Stimulated activated CD8-positive, alpha-beta memory T cell treated with anti-CD3 and anti-CD28 coated beads, Interleukin-7, amount 100 ng/mL, for 1 hour (primary cell): ENCODE data around the gene LPAR6.

ENCODE experiments used
- DNase-seq, 2 donors: peaks; one replicate each; pipeline ENCODE4 v3.0.0-alpha.2; 2020; ENCODE audit warnings: low read depth in 2 of 2

The LPAR6 gene

DNA sequence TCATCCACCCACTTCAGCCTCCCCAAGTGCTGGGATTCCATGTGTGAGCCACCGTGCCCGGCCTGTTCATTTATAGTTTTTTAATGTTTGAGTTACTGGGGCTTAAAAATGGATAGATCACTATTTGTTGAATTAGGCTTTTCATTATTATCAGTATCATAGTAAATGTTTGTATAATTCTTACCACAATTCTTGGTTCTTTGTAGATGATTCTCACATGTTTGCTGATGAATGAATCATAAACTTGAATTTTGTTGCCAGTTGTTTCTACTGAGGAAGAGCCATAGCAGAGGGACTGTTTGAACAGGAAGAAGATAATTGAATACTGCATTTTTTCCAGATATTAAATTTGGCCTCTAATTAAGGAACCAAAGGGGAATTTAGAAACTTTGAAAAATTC is 2.6 kb upstream of the LPAR6 start:
- no peak for DNase-seq

DNA sequence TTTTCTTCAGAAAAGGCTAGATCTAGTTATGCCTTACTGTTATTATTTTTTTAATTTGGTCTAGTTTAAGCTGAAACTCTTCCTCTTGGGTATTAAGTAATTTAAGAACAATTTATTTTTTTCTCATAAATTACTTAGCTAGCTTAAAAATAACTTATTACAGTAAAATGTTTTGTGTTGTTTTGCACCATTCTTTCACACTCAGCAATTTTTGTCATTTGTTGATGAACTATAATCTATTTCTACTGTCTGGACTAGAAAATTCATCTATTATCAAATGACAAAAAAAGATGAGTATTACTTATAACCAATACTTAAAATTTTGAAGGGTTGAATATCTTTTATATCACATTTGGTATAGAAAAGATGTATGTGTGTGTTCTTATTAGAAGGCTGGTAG is 1.6 kb upstream of the LPAR6 start:
- no peak for DNase-seq

DNA sequence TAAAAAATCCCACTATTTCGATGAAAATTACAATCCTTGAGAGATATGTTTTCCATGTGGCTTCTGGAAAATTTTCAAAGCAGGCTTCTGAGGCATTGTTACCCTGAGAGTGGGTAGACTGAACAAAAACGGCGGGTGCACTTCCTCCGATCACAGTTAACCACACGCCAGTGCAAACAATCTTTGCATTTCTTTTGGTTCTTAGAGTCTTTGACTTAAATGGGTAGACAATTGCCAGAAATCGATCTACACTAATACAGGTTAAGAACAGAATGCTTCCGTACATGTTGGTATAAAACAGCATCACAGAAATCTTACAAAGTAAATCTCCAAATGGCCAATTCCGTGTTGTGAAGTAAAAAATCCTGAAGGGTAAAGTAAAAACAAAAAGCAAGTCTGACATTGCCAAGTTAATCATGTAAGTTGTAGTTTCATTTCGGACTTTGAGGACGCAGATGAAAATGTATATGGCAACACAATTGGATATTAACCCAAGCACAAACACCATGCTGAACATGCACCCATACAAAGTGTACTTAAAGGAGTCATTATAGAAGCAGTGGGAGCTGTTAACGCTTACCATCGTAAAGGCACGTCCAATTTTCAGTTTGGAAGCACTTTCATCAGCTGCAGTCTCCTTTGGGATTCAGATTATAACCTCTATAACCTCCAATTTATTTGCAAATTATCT is 927 bp downstream of the LPAR6 start:
- no peak for DNase-seq

DNA sequence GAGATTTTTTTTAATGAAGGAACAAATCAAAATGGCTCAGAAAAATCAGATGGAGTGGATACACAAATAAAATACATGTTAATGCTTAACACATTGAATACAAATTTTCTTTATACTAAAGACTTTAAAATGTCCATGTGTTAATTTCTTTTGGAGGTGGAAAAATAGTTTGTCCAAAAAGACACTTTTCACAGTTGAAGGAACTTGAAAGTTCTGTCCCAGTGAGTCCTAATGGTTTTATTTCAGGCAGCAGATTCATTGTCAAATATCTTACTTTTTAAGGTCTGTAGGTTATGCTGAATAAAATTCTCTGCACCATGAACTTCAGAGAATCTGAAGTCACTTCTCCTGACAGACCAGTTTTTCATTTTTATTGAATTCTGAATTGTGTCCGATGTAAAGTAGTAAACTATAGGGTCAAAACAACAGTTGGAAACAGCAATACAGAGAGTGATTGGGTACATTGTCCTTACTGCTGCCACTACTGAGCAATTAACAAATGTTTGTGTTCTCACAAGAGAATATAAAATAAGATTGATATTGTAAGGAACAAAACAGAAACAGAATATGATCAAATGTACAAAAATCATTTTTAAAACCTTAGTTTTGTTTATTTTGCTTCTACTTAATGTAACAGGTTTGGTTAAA is 1.6 kb downstream of the LPAR6 start:
- no peak for DNase-seq

DNA sequence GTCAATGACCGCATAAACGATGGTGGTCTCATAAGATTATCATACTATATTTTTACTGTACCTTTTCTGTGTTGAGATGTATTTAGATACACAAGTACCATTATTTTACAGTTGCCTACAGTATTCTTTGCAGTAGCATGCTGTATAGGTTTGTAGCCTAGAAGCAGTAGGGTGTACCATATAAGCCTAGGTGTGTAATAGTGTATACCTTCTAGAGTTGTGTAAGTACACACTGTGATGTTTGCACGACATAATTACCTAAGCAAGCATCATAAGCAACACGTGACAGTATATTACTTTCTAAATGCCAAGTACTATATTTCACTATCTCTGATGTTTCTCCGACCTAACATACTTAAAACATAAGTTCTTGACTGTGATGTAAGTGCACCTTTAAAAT is 2.7 kb downstream of the LPAR6 start:
- DNase-seq: no peak

GRCh38 chr13:48405875-48406274 is 7.0 kb downstream of the LPAR6 start:
- DNase-seq: no peak

DNA sequence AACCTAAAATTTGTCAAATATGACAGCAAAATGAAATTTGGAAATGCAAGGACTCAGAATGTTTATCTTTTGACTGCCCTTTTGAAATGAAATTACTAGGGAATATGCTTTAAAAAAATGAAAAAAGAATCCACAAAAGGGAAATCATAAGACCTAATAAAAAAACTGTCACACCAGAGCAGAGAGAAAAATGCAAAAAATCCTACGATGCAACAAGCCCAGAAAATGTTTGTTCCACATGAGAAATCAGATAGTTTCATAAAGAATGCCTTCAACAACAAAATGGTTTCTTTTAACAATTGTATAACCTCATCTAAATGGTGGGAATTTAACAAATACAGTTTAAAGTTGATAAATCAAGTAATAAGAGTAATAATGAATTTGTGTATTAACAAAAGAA is 8.0 kb downstream of the LPAR6 start:
- DNase-seq: no peak

DNA sequence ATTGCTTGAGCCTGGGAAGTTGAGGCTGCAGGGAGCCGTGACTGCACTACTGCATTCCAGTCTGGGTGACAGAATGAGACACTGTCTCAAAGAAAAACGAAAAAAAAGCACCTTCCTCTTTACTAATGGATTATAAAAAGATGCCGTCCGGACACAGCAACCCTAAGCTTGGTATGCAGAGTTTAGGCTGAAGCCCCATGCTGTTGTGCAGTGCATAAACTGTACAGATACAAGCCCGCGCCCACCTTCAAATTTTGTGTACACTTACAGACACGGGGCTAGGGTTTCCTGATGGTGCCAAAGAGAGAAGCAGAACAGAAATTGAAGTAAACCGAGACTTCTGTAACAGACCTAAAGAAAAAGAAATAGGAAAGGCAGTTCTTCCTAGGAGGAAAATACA is 9.0 kb downstream of the LPAR6 start:
- no peak for DNase-seq

- no peak for DNase-seq
These were observed 9.7 kb downstream of the LPAR6 start for GRCh38 chr13:48403151-48403631.

DNA sequence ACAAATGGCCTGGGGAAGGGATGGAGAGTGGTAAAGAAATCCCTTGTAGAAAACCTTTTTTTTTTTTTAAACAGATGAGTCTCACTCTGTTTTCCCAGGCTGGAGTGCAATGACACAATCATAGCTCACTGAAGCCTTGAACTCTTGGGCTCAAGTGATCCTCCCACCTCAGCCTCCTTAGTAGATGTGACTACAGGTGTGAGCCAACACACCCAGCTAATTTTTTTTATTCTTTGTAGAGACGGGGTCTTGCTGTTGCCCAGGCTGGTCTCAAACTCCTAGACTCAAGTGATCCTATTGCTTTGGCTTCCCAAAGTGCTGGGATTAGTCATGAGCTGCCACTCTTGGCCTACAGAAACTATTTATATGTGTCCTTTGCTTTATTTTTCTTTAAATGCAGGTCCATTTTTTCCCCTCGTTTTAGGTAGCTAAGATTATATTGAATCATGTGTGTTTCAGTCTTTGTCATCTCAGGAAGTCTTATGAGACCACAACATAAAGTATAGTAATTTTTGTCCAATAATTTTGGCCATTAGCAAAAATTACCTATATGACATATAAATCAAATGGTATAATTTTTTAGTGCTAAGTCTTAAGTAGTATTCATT is 10.5 kb downstream of the LPAR6 start:
- no peak for DNase-seq

- DNase-seq: no peak
These were observed 11.4 kb downstream of the LPAR6 start for GRCh38 chr13:48401480-48401879.

DNA sequence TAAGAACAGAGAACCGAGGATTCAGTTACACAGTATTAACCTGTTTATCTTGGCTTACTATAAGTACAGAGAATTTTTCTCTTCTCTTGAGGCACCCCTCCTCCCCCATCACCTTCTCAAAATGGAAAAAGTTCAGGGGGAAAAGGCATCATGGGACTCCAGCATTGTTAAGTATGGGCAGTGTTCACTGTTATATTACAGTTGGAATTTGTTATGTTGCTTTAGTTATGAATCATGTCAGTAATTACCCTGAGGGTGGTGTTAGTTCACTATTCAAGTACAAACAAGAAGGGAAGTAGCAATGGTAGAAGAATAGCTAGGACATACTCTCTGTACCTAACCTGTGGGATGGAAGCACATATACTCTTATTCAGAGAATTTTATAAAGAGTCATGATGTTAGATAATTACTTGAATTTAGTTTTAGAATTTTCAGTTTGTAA is 12.0 kb downstream of the LPAR6 start:
- DNase-seq: no peak

- no peak for DNase-seq
These were observed 12.7 kb downstream of the LPAR6 start for GRCh38 chr13:48400090-48400694.

GRCh38 chr13:48398450-48399095 is 14.3 kb downstream of the LPAR6 start:
- no peak for DNase-seq

DNA sequence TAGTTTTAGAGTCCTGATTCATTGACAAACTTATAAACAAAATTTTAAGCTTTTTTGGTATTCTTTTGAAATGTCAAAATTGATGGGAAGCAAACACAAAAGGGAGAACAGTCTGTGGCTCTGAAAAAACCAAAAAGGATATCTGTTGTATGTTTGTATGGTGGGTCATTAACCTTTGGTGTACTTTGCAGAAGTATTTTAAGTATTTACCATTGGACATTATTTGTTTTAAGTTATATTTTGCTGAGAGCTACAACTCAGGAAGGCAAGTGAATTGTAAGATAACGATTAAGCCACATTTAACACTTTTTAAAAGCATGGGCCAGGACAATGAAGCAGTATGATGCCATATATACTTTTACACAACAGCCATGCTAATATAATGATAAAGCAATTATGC is 15.2 kb downstream of the LPAR6 start:
- DNase-seq: no peak

GRCh38 chr13:48393698-48394085 is 19.2 kb downstream of the LPAR6 start:
- no peak for DNase-seq

GRCh38 chr13:48393030-48393697 is 19.7 kb downstream of the LPAR6 start:
- DNase-seq: no peak

DNA sequence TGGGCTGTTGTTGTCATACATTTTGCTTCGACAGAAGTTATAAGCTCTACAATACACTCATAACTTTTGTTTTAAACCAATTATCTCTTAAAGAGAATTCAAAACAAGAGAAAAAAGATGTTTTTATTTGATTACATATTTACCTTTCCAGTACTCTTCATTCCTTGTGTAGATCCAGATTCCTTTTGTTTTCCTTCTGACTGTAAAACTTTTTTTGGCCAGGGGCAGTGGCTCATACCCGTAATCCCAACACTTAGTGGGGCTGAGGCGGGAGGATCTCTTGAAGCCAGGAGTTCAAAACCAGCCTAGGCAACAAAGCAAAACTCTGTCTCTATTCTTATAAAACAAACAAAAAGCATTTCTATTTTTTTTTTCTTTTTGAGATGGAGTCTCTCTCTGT is 21.7 kb downstream of the LPAR6 start:
- no peak for DNase-seq

DNA sequence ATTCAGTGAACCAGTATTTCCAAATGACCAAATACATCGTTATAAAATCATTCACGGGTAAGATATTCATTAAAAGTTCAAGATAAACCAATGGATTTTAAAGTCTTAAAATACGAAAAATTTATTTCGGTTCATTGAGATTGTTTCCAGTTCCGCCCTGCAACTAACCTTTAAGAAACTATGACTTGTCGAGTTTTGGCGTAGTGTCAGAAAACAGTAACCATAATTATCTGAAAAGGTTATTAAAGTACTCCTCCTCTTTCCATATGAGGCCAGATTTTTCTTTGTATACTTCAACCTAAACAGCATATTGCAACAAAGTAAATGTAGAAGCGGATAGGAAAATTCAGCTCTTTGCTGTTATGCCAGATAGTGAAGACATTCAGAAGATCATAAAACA is 26.1 kb downstream of the LPAR6 start:
- no peak for DNase-seq

DNA sequence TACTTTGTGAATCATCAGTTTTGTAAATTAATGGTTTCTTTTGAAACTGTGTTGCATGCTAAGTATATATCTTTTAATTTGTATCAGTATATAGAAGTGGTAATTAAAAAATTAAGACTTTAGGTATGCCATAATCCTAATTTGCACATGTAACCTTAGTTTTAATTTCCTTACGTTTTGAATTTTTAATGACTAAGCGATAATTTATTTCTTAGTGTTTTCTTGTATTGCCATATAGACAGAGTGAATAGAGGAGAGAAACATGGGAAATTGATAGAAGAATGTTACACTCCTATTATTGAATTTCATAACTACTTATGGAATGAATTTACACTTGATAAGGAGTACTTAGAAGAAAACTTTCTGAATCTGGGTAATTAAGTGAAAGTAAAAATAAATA is 29.5 kb downstream of the LPAR6 start:
- DNase-seq: no peak

DNA sequence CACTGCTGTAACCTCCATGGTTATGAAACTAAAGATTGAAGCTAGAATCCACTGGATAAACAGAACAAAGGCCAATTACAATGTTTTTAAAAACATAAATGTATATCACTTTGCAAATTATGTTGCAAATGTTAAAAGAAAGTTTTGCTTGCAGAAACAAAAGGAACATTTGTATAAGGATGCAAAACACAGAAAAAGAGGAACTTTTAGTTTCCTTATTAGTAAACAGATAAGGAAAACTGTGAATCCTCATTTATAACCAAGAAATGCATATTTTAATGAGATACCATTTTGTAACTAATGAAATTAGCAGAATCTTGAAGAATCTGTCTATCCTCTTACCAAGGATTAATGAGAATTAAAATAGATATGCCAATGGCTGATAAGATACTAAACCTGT is 32.3 kb downstream of the LPAR6 start:
- no peak for DNase-seq

DNA sequence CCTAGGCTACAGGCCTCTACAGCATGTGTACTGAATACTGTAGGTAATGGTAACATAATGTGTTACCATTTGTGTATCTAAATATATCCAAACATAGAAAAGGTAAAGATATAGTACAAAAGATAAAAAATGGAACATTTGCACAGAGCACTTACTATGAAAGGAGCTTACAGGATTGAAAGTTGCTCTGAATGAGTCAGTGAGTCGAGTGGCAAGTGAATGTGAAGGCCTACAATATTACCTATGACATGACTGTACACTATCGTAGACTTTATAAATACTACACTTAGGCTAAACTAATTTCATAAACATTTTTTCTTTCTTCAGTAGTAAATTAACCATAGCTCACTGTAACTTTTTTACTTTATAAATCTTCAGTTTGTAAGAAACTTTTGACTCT is 35.1 kb downstream of the LPAR6 start:
- no peak for DNase-seq
